Measurements from ENCODE around the gene ZNF609. TPM values are rescaled to one million over a fixed set of nuclear protein-coding genes. Genes with fewer than 3 reads are reported as not detected.

ZNF609 gene
- total RNA-seq, 4 donors from 2014 or later: 18.6 to 40.1 (median 23.7) TPM

DNA sequence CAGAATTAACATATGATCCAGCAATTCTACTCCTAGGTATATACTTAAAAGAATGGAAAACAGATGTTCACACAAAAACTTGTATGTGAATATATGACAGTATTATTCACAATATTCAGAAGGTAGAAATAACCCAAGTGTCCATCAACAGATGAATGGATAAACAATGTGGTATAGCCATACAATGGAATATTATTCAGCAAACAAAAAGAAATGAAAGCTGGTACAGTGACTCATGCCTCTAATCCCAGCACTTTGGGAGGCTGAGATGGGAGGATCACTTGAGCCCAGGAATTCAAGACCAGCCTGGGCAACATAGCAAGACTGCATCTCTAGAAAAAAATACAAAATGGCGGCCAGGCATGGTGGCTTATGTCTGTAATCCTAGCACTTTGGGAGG, 185.6 kb downstream of the ZNF609 start:
- H3K27me3 ChIP-seq: no peaks in the 10 kb centered on the region
- H3K36me3 ChIP-seq: no peaks in the 10 kb centered on the region
- H3K4me3 ChIP-seq: no peak overlapping the region
- 93% methylated on average over 1 of the region's 1 CpG for WGBS
- no peak for DNase-seq (ENCODE audit: low spot score in 2 of 2)
- no peaks in the 10 kb centered on the region for H3K9me3 ChIP-seq
- TF ChIP-seq POLR2AphosphoS5 (IDR thresholded peaks at IDR 0.05): no peak
- no peak for TF ChIP-seq CTCF (IDR thresholded peaks at IDR 0.05)
- TF ChIP-seq POLR2A (IDR thresholded peaks at IDR 0.05): no peak
- TF ChIP-seq EP300 (IDR thresholded peaks at IDR 0.05): no peak
- no peaks in the 10 kb centered on the region for H3K4me1 ChIP-seq
- no peak overlapping the region for H3K27ac ChIP-seq

GRCh38 chr15:64647367-64647766, 187.0 kb downstream of the ZNF609 start:
- whole genome bisulfite sequencing: 93% methylated on average over 1 of the region's 1 CpG
- Histone ChIP-seq H3K36me3 (no peaks in the 10 kb centered on the region), H3K27me3 (no peaks in the 10 kb centered on the region), H3K27ac (no peak overlapping the region), H3K4me1 (no peaks in the 10 kb centered on the region), H3K9me3 (no peaks in the 10 kb centered on the region), H3K4me3 (no peak overlapping the region)
- TF ChIP-seq POLR2AphosphoS5 (IDR thresholded peaks at IDR 0.05) (no peak), CTCF (IDR thresholded peaks at IDR 0.05) (no peak), POLR2A (IDR thresholded peaks at IDR 0.05) (no peak), EP300 (IDR thresholded peaks at IDR 0.05) (no peak)
- no peak for DNase-seq (ENCODE audit: low spot score in 2 of 2)

- Histone ChIP-seq H3K27me3 (no peaks in the 10 kb centered on the region), H3K27ac (no peak overlapping the region), H3K9me3 (no peaks in the 10 kb centered on the region), H3K4me1 (no peaks in the 10 kb centered on the region), H3K4me3 (no peak overlapping the region), H3K36me3 (no peaks in the 10 kb centered on the region)
- TF ChIP-seq POLR2AphosphoS5 (IDR thresholded peaks at IDR 0.05): no peak
- no peak for TF ChIP-seq EP300 (IDR thresholded peaks at IDR 0.05)
- no peak for TF ChIP-seq CTCF (IDR thresholded peaks at IDR 0.05)
- WGBS: 87% methylated on average over 1 of the region's 1 CpG
- no peak for DNase-seq (ENCODE audit: low spot score in 2 of 2)
Observed at GRCh38 chr15:64650552-64650951, 190.2 kb downstream of the ZNF609 start.

DNA sequence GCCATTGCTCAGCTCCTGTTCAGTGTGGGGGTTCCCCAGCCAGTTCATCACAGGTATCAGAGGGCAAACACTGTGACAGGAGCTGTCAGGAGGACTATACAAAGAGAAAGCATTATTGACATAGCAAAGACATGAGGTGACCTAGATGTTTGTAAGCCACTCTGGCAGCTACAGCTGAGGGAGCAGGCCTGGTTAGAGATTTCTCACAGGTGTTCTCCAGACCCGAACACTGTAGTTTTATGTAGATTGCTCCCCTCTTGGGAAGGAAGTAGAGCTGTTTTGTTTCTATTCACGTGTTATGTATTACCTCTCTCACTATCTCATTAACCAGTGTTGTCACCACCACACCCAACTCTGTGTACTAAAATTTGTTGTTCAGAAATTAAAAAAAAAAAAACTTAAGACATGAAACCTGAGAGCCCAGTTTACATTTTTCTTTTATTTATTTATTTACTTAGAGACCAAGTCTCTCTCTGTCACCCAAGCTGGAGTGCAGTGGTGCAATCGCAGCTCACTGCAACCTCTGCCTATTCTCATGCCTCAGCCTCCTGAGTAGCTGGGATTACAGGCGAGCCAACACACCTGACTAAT, 191.3 kb downstream of the ZNF609 start:
- H3K4me3 ChIP-seq: no peak overlapping the region
- TF ChIP-seq POLR2AphosphoS5 (IDR thresholded peaks at IDR 0.05) (no peak), CTCF (IDR thresholded peaks at IDR 0.05) (no peak), POLR2A (IDR thresholded peaks at IDR 0.05) (no peak), EP300 (IDR thresholded peaks at IDR 0.05) (no peak)
- no peaks in the 10 kb centered on the region for H3K27me3 ChIP-seq
- no peak for DNase-seq (ENCODE audit: low spot score in 2 of 2)
- H3K27ac ChIP-seq: no peak overlapping the region
- H3K9me3 ChIP-seq: no peaks in the 10 kb centered on the region
- WGBS: 70% methylated on average over 4 of the region's 4 CpGs
- H3K36me3 ChIP-seq: no peaks in the 10 kb centered on the region
- H3K4me1 ChIP-seq: no peaks in the 10 kb centered on the region

DNA sequence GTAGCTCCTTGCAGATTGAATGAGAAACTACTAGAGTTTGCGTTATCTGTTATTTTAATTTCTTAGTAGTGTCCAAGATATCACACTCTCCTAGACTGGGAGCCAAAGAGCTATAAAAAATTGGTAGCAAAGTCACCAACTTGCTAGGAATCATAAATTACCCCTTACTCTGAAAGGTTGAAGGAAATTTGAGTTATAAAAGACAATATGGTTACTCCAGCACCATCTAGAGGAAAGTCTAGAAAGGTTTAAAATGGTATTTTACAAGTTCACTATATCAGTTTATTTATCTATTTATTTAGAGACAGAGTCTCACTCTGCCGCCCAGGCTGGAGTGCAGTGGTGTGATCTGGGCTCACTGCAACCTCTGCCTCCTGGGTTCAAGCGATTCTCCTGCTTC, 193.4 kb downstream of the ZNF609 start:
- Histone ChIP-seq H3K27me3 (no peaks in the 10 kb centered on the region), H3K9me3 (no peaks in the 10 kb centered on the region)

More for the DNA sequence above, 193.4 kb downstream of the ZNF609 start:
- WGBS: 72% methylated on average over 3 of the region's 3 CpGs
- peaks cover 5% of the 10 kb centered on the region for H3K36me3 ChIP-seq
- H3K4me1 ChIP-seq: no peaks in the 10 kb centered on the region
- TF ChIP-seq CTCF (IDR thresholded peaks at IDR 0.05): peak in 1 of 2 donors; percentile 14
- no peak for TF ChIP-seq POLR2AphosphoS5 (IDR thresholded peaks at IDR 0.05)
- H3K4me3 ChIP-seq: no peak overlapping the region
- no peak for DNase-seq (ENCODE audit: low spot score in 2 of 2)
- no peak overlapping the region for H3K27ac ChIP-seq

All from suprapubic skin (tissue), 4 donors.